ENCODE data around the gene CDC42BPG.
"Not testable (repeated sequence)": the region's sequence is repeated elsewhere in the genome, so short reads cannot be mapped to it uniquely, and the experiment has no call there.

Gene CDC42BPG

DNA sequence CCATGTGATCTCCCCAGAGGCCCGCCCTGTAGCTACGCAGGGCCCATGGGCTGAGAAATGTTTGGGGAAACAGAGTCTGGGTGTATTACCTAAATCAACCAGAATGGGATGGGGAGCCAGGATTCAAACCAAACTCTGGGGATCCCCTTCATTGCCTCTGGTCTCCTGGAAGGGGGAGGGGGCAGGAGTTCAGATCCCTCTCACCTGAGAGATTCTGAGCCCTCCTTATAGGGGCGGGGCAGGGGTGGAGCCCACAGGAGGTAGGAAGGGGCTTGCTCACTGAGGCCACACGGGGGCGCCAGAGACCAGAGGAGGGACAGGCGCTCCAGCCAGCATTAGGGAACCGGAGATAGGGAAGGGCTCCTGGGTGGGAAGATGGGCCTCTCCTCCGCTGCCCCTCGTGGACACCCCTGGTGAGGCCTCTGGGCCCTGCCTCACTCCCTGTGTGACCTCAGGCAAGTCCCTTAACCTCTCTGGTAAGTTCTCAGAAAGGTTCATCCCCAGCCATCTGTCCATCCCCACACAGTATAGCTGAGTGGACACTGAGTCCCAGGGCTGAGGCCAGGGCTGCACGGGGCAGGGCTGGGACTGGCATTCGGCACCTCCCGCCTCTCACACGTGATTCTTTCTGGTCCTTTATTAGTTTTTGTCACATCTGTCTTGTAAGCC, 2.7 kb upstream of the CDC42BPG start:
- DNase-seq (ENCODE audit: low spot score): peak; percentile 92
- TF ChIP-seq, protein P1, sequence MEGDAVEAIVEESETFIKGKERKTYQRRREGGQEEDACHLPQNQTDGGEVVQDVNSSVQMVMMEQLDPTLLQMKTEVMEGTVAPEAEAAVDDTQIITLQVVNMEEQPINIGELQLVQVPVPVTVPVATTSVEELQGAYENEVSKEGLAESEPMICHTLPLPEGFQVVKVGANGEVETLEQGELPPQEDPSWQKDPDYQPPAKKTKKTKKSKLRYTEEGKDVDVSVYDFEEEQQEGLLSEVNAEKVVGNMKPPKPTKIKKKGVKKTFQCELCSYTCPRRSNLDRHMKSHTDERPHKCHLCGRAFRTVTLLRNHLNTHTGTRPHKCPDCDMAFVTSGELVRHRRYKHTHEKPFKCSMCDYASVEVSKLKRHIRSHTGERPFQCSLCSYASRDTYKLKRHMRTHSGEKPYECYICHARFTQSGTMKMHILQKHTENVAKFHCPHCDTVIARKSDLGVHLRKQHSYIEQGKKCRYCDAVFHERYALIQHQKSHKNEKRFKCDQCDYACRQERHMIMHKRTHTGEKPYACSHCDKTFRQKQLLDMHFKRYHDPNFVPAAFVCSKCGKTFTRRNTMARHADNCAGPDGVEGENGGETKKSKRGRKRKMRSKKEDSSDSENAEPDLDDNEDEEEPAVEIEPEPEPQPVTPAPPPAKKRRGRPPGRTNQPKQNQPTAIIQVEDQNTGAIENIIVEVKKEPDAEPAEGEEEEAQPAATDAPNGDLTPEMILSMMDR (IDR thresholded peaks at IDR 0.05; ENCODE audit: extremely low read depth, missing control alignments): peak; percentile 94

DNA sequence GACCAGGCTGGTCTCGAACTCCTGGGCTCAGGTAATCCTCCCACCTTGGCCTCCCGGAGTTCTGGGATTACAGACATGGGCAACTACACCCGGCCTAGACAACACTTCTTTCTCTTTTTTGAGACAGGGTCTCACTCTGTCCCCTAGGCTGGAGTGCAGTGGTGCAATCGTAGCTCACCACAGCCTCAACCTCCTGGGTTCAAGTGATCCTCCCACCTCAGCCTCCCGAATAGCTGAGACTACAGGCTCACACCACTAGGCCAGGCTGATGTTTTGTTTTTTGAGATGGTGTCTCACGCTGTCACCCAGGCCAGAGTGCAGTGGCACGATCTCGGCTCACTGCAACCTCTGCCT, 1.3 kb upstream of the CDC42BPG start:
- not testable (repeated sequence) for DNase-seq (ENCODE audit: low spot score)

DNA sequence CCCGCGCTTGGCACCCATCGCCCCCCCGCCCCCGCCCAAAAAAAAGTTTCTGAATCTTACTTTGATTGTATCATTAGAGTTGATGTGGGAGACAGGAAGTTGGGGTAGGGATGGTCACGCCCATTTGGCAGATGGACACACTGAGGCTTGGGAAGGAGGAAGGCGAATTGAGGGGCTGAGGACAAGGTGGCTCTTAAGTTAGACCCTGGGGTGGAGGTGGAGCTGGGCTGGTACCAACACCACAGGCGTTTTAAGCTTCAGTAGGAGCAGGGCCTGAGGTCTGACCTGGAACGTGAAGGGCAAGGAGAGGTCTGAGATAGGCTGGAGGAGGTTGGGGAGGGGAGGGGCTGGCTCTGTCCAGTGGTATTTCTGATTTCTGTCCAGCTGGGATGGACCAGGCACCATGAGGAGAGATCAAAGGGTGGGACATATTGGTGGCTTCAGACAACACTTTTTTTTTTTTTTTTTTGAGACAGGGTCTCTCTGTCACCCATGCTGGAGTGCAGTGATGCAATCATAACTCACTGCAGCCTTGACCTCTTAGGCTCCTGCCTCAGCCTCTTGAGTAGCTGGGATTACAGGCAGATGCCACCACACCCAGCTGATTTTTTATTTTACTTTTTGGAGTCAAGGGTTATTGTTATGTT, 799 bp upstream of the CDC42BPG start:
- DNase-seq (ENCODE audit: low spot score): no peak
- TF ChIP-seq, protein P1 (IDR thresholded peaks at IDR 0.05; ENCODE audit: extremely low read depth, missing control alignments): no peak

DNA sequence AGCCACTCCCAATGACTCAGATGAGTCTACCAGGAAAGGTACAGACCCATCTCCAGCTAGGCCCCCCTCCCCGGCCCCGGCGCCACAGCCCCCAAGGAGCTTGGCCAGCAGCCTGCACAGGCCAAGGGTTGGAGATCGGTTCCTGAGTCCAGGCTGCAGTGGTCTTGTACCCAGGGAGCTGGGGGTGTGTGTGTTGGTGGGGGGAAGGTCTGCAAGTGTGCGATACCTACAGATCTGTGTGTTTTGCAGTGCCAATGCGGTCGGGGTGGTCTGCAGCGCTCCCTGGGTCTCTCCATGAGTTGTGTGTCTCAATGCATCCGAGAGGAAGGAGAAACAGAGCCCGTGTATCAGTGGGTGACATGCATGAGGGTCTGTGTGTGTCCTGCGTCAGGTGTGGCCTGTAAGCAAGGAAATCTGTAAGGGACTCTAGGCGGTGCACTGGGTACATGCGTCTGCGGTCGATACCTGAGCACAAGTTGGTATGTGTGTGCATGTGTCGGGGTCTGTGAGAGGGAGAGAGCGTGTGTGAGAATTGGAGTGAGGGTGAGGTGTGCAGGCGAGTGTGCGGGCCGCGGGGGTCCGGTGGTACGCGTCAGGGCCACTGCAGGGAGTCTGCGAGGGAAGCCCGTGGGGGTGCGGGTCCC, 645 bp downstream of the CDC42BPG start:
- no peak for DNase-seq (ENCODE audit: low spot score)
- TF ChIP-seq, protein P1 (IDR thresholded peaks at IDR 0.05; ENCODE audit: extremely low read depth, missing control alignments): no peak

DNA sequence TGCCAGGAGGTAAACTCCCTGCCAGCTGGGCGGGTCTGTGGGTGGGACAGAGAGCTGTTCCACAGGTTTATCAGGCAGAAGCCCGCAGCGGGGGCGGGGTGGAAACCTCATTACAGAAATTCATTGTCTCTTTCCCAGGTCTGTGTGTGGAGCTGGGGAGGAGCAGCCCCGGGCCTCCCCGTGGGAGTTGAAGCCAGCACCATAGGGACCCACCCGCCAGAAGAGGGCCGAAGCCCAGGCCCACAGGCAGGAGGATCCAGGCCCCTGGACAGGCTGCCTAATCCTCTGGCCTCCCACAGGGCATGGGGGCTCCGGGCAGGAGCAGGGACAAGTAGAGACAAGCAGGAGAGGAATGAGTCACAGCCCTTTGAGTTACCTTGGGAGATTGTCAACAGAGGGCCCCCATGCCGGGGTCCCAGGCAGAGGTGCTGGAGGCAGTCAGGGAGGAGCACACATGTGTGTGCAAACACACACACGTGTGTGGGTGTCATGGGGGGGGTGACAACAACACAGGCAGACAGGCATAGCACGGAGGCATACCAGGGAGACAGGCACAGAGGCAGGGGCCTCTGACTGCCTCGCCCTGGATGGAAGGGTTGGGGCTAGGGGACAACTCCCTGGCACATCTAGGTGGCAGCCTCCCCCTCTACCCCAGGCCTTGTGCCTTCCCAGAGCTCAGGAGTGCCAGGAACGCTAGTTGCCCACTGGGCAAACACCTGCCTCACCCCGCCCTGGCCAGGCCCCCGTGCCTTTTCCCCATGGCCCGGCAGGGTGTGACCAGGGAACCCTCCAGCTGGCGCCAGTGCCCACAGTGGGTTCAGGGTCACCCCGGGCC, 1.4 kb downstream of the CDC42BPG start:
- TF ChIP-seq, protein P1 (IDR thresholded peaks at IDR 0.05; ENCODE audit: extremely low read depth, missing control alignments): no peak
- no peak for DNase-seq (ENCODE audit: low spot score)

DNA sequence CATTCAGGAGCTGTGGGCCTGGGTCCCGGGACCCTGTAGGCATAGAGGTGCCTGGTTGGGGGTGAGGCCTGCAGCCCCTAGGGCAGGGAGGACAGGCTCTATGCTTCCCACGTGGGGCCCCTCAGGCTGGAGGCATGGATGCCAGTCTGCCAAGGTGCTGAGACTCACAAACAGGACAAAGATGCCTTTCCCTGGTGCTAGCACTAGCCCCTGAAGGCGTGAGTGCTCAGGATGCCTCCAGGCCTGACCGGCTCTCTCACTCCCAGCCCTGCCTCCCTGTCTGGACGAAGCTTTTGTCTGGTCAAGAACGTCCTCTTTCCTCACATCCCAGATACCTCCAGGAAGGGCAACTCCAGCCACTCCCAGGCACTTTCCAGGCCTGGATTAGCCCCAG, 2.1 kb downstream of the CDC42BPG start:
- DNase-seq (ENCODE audit: low spot score): no peak
- TF ChIP-seq, protein P1 (IDR thresholded peaks at IDR 0.05; ENCODE audit: extremely low read depth, missing control alignments): no peak

DNA sequence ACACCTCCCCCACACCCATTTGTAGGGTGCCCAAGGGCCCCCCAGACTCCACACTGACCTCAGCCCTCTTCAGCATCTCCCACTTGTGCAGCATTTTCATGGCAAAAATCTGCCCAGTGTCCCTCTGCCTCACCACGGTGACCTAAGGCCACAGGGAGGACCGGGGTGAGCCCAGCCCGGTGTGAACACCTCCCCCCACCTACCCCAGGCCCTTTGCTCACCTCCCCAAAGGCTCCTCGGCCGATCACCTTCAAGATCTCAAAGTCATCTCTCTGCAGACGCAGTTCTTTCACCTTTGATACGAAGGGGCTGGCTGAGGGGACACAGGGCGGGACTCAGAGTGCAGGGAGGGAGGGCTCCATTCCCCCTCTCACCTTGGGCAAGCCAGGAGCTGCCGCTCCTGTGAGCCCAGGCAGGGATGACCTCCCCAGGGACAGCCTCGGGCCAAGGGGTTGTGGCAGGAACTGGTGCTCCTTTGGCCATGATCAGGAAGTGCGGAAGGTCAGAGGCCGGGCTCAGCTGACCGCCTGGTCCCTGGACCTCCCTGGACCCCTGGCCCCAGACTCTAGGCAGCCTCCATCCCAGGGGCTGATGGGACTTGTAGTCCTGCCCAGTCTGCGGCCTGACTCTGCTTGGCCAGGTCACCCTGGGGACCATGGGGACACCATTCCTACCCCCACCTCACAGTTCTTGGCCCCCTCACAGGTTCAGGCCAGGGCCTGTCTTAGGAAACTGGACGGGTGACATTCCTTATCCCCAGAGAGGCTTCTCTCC, 2.7 kb downstream of the CDC42BPG start:
- no peak for DNase-seq (ENCODE audit: low spot score)
- TF ChIP-seq, protein P1 (IDR thresholded peaks at IDR 0.05; ENCODE audit: extremely low read depth, missing control alignments): no peak
